ENCODE data around the gene PHEX.

PHEX gene

DNA sequence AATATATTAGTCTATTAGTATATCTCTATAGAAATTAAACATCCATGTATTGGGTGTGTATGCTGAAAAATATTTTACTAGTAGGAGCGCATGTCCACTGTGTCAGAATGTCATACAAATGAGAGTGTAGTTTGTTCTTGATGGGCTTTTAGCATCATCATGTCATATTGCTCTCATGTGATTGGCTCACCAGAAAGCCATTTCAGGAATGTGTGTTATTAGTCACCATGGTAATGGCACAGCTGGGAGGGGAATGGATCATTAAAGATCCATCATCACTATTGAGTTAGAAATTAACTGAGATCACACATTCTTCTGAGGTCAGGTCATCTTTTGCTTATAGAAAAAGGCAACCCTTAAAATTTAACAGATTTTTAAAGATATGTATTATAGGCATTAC, 77.3 kb downstream of the PHEX start:
- no peak for DNase-seq

- no peak for DNase-seq
These were observed 78.8 kb downstream of the PHEX start for GRCh38 chrX:22110729-22111494.

- DNase-seq, result no peak
These were observed 84.8 kb downstream of the PHEX start for GRCh38 chrX:22116605-22117546.

DNA sequence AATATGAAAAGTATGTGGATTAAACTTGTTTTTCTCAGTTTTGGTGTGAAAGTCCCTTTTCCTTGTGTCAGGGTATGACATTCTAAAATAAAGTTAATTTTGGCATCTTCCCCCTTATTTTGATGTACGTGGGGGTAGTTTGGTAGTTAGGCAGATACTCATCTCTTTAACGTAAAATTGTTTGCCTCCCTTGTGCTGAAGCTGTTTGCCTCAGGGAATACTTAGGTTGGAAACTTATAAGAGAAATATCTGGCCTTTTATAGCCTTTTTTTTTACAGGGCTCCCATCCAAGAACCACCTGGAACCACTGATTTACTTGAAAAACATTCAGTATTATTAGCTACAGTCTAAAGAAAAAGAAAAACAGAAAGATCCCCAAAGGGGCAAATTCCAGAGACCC, 85.5 kb downstream of the PHEX start:
- DNase-seq, result no peak

- no peak for DNase-seq
These were observed 86.2 kb downstream of the PHEX start for GRCh38 chrX:22118161-22118830.

- no peak for DNase-seq
These were observed 89.0 kb downstream of the PHEX start for GRCh38 chrX:22121161-22121560.

DNA sequence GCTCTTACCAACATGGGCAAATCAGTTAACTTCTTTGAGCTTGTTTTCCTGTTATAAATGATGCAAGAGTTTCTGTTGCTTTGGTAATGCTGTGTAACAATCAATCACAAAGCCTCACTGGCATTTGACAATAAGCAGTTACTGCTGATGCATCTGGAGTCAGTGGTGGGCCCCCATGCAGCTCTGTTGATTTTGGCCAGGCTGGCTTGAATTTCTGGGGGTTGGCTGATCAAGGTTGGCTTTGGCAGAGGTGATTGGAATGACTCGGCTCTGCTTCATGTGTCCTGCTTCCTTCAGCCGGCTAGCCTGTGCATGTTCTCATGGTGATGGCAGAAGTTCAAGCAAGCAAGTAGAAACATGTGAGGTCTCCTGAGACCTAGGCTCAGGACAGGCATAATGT, 90.4 kb downstream of the PHEX start:
- no peak for DNase-seq

DNA sequence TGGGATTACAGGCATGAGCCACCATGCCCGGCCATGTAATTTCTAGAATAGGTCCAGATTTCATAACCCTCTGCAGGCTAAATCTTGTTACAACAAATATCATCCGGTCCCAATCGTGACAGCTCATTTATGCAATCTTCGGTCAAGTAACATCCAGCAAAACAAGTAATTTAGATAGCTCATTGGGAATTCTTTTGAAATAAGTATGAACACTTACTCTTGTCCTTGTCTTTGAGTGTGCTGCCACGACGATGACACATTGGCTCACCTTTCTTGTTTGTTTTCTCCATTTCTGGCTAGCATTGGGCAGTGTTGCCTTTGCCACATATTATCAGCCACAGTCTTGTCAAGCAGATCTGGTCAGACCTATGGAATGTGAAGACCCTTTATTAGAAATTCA, 92.0 kb downstream of the PHEX start:
- no peak for DNase-seq

GRCh38 chrX:22125481-22125880, 93.4 kb downstream of the PHEX start:
- DNase-seq, result no peak

DNA sequence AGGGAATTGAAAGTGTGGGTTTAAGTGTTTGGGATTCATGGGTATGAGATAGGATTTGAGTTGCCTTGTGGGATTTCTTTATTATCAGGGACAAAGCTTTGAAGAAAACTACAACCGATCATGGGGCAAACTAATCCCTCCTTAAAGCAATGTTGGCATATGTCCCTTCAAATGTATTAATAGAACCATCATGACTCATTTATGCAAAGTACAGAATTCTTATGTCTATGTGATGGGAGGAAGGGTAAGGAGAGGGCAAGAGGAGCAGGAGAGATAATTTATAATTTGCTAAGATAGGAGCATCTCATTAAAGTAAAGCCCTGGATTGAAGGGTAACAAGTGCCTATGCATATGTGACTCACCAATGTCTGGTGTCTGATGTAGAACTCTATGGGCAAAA, 94.2 kb downstream of the PHEX start:
- DNase-seq, result no peak

GRCh38 chrX:22128961-22129360, 96.8 kb downstream of the PHEX start:
- no peak for DNase-seq

DNA sequence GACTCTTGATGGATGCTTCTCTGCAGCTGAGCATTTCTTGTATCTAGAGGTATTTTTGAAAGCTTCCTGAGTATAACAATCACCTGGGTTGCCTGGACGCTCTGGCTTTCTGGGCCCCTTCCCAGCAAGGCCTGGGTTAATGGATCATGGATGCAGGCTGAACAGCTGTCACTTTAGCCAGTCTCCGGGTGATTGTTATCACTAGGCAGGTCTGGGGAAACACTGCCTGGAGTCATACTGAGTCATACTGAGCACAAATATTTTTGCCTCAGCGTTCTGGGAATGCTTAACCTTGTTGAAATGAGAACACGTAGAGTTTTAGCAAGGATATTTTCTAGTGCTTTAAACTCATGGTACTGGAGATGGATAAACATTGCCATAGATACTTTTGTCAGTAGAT, 102.6 kb downstream of the PHEX start:
- no peak for DNase-seq

DNA sequence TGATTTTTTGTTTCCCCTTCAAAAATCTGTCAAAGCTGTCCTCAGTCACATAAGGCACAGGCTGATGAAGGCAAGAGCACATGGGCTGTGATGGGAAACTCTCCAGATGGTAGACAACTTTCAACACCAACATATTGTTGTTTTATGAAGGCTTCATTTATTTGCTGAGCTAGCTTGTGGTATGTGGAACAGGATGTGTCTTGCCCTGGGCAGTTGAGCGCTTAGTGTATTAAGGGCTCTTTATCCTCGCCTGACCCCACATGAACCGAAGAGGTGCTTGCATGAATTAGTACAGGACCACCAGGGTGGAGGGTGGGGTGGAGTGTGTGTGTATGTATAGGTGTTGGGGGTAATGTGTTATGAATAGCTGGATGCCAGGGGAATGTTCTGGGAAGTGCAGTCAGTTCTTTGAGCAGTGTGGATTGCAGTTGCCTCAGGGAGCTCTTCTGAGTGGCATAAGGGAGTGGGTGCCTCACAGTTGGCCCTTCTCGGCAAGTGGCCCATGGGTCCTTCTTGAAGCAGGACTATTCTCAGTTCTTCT, 103.1 kb downstream of the PHEX start:
- no peak for DNase-seq

- DNase-seq, result no peak
These were observed 104.0 kb downstream of the PHEX start for GRCh38 chrX:22135994-22136684.

- no peak for DNase-seq
These were observed 104.6 kb downstream of the PHEX start for GRCh38 chrX:22136711-22137110.

DNA sequence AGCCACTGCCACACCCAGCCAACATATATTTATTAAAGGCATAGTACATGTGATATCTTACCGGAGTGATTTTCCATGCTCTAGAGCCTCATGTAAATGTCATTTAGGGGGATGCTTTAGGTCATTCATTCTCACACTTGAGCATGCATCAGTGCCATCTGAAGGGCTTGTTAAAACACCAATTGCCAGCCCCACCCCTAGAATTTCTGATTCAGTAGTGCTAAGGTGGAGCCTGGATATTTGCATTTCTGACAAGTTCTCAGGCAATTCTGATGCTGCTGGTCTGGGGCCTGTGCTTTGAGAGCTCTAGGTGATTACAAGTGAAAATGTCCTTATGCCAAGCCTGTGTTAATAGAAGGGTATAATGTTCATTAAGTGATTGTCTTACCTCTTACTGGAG, 107.7 kb downstream of the PHEX start:
- DNase-seq, result no peak

- no peak for DNase-seq
These were observed 109.1 kb downstream of the PHEX start for GRCh38 chrX:22141047-22141730.

DNA sequence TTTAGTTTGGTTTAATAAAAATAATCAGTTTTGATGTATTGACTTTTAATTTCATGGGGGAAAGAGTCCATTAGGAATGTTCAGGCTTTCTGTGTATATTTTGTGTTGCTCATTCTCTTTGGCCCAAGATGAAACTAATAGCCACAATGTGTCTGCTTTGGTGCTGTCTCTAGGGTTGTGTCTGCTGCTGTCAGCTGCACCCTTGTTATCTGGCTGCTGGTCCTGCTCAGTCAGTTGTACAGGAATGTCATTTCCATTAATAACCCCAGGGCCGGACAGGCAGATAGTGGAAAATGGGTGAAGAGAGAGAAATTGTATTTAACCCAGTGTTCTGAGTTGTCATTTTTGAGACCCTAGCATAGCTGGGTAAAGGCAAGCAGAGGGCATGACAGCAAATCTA, 115.1 kb downstream of the PHEX start:
- no peak for DNase-seq

- DNase-seq, result no peak
These were observed 115.8 kb downstream of the PHEX start for GRCh38 chrX:22147942-22148341.

DNA sequence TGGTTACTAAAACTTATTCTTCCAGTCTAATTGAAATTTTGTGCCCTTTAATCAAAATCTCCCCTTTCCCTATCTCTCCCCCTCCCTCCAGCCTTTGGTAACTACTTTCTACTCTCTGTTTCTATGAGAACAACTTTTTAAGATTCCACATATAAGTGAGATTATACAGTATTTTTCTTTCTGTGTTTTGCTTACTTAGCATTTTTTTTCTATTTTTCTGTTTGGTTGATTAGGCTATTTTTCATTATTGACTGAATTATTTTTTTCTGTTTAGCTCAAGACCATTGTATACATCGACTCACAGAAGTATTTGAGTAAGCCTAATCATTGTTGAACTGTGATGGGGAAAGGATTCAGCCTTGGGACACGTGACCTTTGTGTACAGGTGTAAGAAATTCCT, 116.4 kb downstream of the PHEX start:
- no peak for DNase-seq

GRCh38 chrX:22150371-22150770, 118.2 kb downstream of the PHEX start:
- DNase-seq, result no peak

DNA sequence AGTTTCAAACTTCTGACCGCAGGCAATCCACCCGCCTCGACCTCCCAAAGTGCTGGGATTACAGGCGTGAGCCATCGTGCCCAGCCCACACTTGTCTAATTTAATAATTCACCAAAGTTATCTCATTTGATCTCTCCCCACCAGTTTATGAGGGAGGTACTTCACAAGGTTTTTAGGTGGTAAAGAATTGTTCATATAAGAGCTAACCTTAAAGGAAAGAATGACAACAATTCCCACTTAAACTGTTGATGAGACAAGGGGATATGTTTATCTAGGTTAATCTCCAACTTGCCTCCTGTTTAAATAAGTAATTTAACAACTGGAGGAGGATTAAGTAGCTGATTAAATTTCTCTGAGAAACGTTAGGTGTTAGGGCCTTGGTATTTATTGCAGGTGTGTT, 123.0 kb downstream of the PHEX start:
- DNase-seq, result no peak
